ENCODE results near the gene PNMA8A. TPM values are rescaled to one million over a fixed set of nuclear protein-coding genes. Genes with fewer than 3 reads are reported as not detected.
A peak's percentile ranks its signal among the peaks of the same experiment; 100 is the strongest.

The PNMA8A gene
- total and polyA plus RNA-seq, 10 of the 15 experiments (the other 5 are each of a cell fraction or from before 2014, with no cell fraction given), result 0.02 to 0.28 (median 0.16) TPM

DNA sequence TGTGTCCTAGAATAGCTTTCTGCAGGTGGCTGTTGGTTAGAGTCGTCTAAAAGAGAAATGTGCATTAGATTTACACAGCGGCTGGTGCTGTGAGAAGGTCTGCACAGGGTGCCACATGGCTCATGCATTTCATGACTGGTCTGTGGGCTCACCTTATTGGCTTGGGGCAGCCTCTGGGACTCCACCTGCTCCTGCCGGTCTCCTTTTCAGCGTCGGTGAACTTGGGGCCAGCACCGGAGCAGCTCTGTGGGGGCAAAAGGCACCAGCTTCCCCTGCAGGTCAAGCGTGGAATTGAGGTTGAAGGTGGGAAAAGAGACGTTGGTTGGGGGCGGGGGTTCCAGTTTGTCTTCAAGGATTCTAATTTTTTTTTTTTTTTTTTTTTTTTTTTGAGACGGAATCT lies 39.5 kb downstream of the PNMA8A start:
- RAD21 ChIA-PET (ENCODE audit: unreplicated experiment), result no interaction called here
- H3K79me2 ChIP-seq (ENCODE audit: control insufficient read depth, insufficient read depth, low read length), result no peaks in the 10 kb centered on the region
- no peaks in the 10 kb centered on the region for H4K20me1 ChIP-seq (ENCODE audit: control insufficient read depth, insufficient read depth)
- H3K4me2 ChIP-seq (ENCODE audit: control insufficient read depth, insufficient read depth), result no peak overlapping the region
- H3K36me3 ChIP-seq (ENCODE audit: control insufficient read depth in 2 of 2, insufficient read depth in 2 of 2, low read length in 1 of 2), result no peaks in the 10 kb centered on the region
- no peak for ATAC-seq
- no peak for DNase-seq (ENCODE audit: low read depth, low spot score)
- 24% methylated on average over 9 of the region's 10 CpGs for WGBS (ENCODE audit: insufficient coverage, insufficient replicate concordance, low lambda C conversion rate, missing lambda C conversion rate)
- intact Hi-C loops (cut with micrococcal nuclease; ENCODE audit: unreplicated experiment) (no loop called here), in situ Hi-C loops (cut with MboI) (no loop called here)
- SMC1A ChIA-PET (ENCODE audit: uncharacterized antibody, unreplicated experiment), result interaction anchor here (0.6 kb wide), 1 partner anchor 291 kb away, joined by 3 read pairs; no protein-coding TSS in a partner anchor
- no peak for TF ChIP-seq HCFC1 (IDR thresholded peaks at IDR 0.05; ENCODE audit: low read length)
- TF ChIP-seq, protein P1, sequence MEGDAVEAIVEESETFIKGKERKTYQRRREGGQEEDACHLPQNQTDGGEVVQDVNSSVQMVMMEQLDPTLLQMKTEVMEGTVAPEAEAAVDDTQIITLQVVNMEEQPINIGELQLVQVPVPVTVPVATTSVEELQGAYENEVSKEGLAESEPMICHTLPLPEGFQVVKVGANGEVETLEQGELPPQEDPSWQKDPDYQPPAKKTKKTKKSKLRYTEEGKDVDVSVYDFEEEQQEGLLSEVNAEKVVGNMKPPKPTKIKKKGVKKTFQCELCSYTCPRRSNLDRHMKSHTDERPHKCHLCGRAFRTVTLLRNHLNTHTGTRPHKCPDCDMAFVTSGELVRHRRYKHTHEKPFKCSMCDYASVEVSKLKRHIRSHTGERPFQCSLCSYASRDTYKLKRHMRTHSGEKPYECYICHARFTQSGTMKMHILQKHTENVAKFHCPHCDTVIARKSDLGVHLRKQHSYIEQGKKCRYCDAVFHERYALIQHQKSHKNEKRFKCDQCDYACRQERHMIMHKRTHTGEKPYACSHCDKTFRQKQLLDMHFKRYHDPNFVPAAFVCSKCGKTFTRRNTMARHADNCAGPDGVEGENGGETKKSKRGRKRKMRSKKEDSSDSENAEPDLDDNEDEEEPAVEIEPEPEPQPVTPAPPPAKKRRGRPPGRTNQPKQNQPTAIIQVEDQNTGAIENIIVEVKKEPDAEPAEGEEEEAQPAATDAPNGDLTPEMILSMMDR (IDR thresholded peaks at IDR 0.05 in 2 of 3, conservative IDR thresholded peaks at IDR 0.05 in 1 of 3; ENCODE audit: control insufficient read depth in 2 of 3, extremely low read depth in 1 of 3, insufficient read depth in 1 of 3, low read depth in 3 of 3, low read length in 3 of 3), result peak in 1 of 3 experiments; percentile 10; a peak in 1 of 6 replicates
- H3K9me3 ChIP-seq (replicated peaks; ENCODE audit: control insufficient read depth, insufficient read depth, low read length), result no peaks in the 10 kb centered on the region
- peaks cover 0 to 5% of the 10 kb centered on the region in 2 experiments; a peak in 1 of 4 replicates for H3K27me3 ChIP-seq (replicated peaks in 1 of 2; ENCODE audit: control insufficient read depth in 2 of 2, insufficient read depth in 2 of 2, low read length in 1 of 2)
- no peak for FAIRE-seq
- no peaks in the 10 kb centered on the region for H3K4me1 ChIP-seq (ENCODE audit: control insufficient read depth, insufficient read depth, low read length)
- no peak overlapping the region for H3K27ac ChIP-seq (ENCODE audit: control insufficient read depth, insufficient read depth)
- CTCF ChIA-PET, result no interaction called here
- H3K9ac ChIP-seq (ENCODE audit: control insufficient read depth, insufficient read depth, low read length), result no peak overlapping the region
- H2AFZ ChIP-seq (ENCODE audit: control insufficient read depth, low read depth, low read length), result no peak overlapping the region
- H3K4me3 ChIP-seq, result no peak overlapping the region
- POLR2A ChIA-PET, result interaction anchor here (0.5 to 0.6 kb wide), 3 partner anchors 114 to 1456 kb away, joined by 4 to 7 read pairs (median 4); no protein-coding TSS in a partner anchor
- no TSS peak for BruUV-seq (replicated peaks)

DNA sequence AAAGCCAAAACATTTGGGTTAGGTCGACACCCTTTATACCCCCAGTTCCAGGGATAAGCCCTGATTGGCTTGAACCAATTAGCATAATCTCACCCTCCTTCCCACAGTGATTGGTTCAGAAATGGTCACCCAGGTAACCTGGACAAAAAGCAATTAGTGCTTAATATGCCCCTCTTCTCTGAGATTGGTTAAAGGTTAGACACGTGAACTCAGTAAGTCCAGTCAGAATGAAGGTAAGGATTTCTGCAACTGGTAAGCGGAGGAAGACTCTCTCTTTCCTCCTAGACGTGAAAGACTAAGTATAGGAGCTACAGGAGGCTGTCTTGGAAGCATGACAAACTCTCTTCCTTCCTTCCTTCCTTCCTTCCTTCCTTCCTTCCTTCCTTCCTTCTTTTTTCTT lies 41.4 kb downstream of the PNMA8A start:
- TF ChIP-seq MYB (IDR thresholded peaks at IDR 0.05; ENCODE audit: borderline replicate concordance, low read depth, low read length) (no peak), NFYB (IDR thresholded peaks at IDR 0.05; ENCODE audit: insufficient read depth, low read depth, low read length) (peak; percentile 57), PAX5 (IDR thresholded peaks at IDR 0.05; ENCODE audit: borderline replicate concordance, low read depth, low read length) (no peak)
- Histone ChIP-seq H3K9ac (ENCODE audit: control insufficient read depth, insufficient read depth, low read length) (no peak overlapping the region), H3K4me2 (ENCODE audit: control insufficient read depth, insufficient read depth) (no peak overlapping the region), H3K27ac (ENCODE audit: control insufficient read depth, insufficient read depth) (no peak overlapping the region), H2AFZ (ENCODE audit: control insufficient read depth, low read depth, low read length) (no peak overlapping the region), H3K27me3 (replicated peaks in 1 of 2; ENCODE audit: control insufficient read depth in 2 of 2, insufficient read depth in 2 of 2, low read length in 1 of 2) (peaks cover 0 to 5% of the 10 kb centered on the region in 2 experiments; a peak in 2 of 4 replicates), H3K4me1 (ENCODE audit: control insufficient read depth, insufficient read depth, low read length) (no peaks in the 10 kb centered on the region), H3K9me3 (replicated peaks; ENCODE audit: control insufficient read depth, insufficient read depth, low read length) (no peaks in the 10 kb centered on the region), H4K20me1 (ENCODE audit: control insufficient read depth, insufficient read depth) (no peaks in the 10 kb centered on the region), H3K79me2 (ENCODE audit: control insufficient read depth, insufficient read depth, low read length) (no peaks in the 10 kb centered on the region), H3K36me3 (ENCODE audit: control insufficient read depth in 2 of 2, insufficient read depth in 2 of 2, low read length in 1 of 2) (no peaks in the 10 kb centered on the region), H3K4me3 (no peak overlapping the region)
- ChIA-PET POLR2A (interaction anchor here (0.5 kb wide), 1 partner anchor 32 kb away, joined by 3 read pairs; no protein-coding TSS in a partner anchor), RAD21 (ENCODE audit: unreplicated experiment) (no interaction called here), CTCF (no interaction called here), SMC1A (ENCODE audit: uncharacterized antibody, unreplicated experiment) (no interaction called here)
- intact Hi-C loops (cut with micrococcal nuclease; ENCODE audit: unreplicated experiment) (no loop called here), in situ Hi-C loops (cut with MboI) (no loop called here)
- ATAC-seq (no peak), DNase-seq (ENCODE audit: low read depth, low spot score) (no peak), FAIRE-seq (no peak)
- WGBS (ENCODE audit: insufficient coverage, insufficient replicate concordance, low lambda C conversion rate, missing lambda C conversion rate), result 30% methylated on average over 4 of the region's 4 CpGs
- no TSS peak for BruUV-seq (replicated peaks)

Data from GM12878 (cell line).